Adrenal gland (tissue), 12 donors: Measurements from ENCODE around the gene CKS1B. TPM values are rescaled to one million over a fixed set of nuclear protein-coding genes. Genes with fewer than 3 reads are reported as not detected.

Source experiments
- DNase-seq, 7 donors: peaks; one replicate each; pipeline ENCODE4 v3.0.0-alpha.2; 2019 to 2020
- H3K27ac ChIP-seq, 5 donors: fragments of 200-600 bp; sonication (generic) in 4 of 5; 1 replicate in 3 of 5; 2 replicates in 2 of 5; pipeline versions ENCODE4 v1.5.1 to v1.8.0; 2016 to 2020; ENCODE audit warnings: mild to moderate bottlenecking in 1 of 5
- H3K27me3 ChIP-seq: fragments of 200-600 bp; 2 replicates; pipeline ENCODE4 v1.8.0; 2021
- H3K36me3 ChIP-seq, 2 donors: fragments of 200-600 bp; replicated peaks in 1 of 2; 1 replicate in 1 of 2; 2 replicates in 1 of 2; pipeline versions ENCODE4 v1.5.1 to v1.8.0; 2018 to 2022
- H3K4me1 ChIP-seq, 2 donors: fragments of 200-600 bp; replicated peaks in 1 of 2; 1 replicate in 1 of 2; 2 replicates in 1 of 2; pipeline versions ENCODE4 v1.5.1 to v1.8.0; 2018 to 2021
- H3K4me3 ChIP-seq, 4 donors: fragments of 200-600 bp; sonication (generic) in 3 of 4; one replicate each; pipeline ENCODE4 v1.5.1; 2016 to 2018
- H3K9me3 ChIP-seq, 3 donors: fragments of 200-600 bp; sonication (generic) in 1 of 3; replicated peaks in 1 of 3; 1 replicate in 2 of 3; 2 replicates in 1 of 3; pipeline versions ENCODE4 v1.5.1 to v1.8.0; 2016 to 2021
- POLR2A ChIP-seq, 2 donors: fragments of 450-650 bp; IDR thresholded peaks; one replicate each; pipeline ENCODE4 v1.6.1; 2017; ENCODE audit warnings: antibody characterized with exemption in 2 of 2, mild to moderate bottlenecking in 2 of 2, moderate library complexity in 1 of 2
- WGBS, 4 donors: extraction: QIAGEN DNeasy Blood & Tissue Kit in 2 of 4; methylation state at CpG; one replicate each; pipeline versions ENCODE4 v1.1.5 to v1.1.7; 2013 to 2017; 5-methylcytosine and 5-hydroxymethylcytosine counted together
- intact Hi-C, 2 donors: fragments of 100-400 bp; cut with DNase I; formaldehyde crosslinking; loops; one replicate each; pipeline versions ENCODE4 v1.14.1 to v1.15.0; 2022 to 2023
- polyA plus RNA-seq, 3 donors: library from polyadenylated mRNA; stranded (reverse); fragments of 200-250 nt in 2 of 3; fragments of 350-450 nt in 1 of 3; fragmentation: Illumina TruSeq in 1 of 3; extraction: RNeasy Lipid Tissue Mini Kit (QIAGEN cat#74804) in 1 of 3; gene quantifications; one replicate each; pipeline ENCODE4 v1.2.3, GENCODE V29; 2013 to 2014
- total RNA-seq, 9 donors: library from RNA; depleted of rRNA in 4 of 9; stranded (reverse); fragments of >200 nt in 4 of 9; fragments of 120-200 nt in 1 of 9; fragmentation: NEBNext Ultra II Directional in 1 of 9; extraction: Animal tissue kit (Norgen Biotek cat#: 25700) in 1 of 9; gene quantifications; one replicate each; pipeline versions ENCODE4 v1.1.0 to v1.2.4, GENCODE V29; 2013 to 2023
- TF ChIP-seq, protein P1 (sequence below), 6 experiments: fragments of 450-650 bp in 4 of 6; fragments of 200-600 bp in 2 of 6; sonication (generic) in 1 of 6; IDR thresholded peaks; 1 replicate in 5 of 6; 2 replicates in 1 of 6; pipeline versions ENCODE4 v1.5.1 to v1.8.0; 2016 to 2021; ENCODE audit warnings: antibody characterized with exemption in 6 of 6, mild to moderate bottlenecking in 2 of 6, moderate library complexity in 1 of 6
- donor health status: healthy with polysubstance abuse.
- donor health status: Bipolar disorder and iron deficiency.
- donor health status: DM: yes; HTN: yes; CAD: no.
- donor health status: DM: no; HTN: no; CAD: no.
- donor health status: DM: no; HTN: no; CAD: no.
- donor health status: DM: yes; HTN: yes; CAD: no.

The CKS1B gene
- total and polyA plus RNA-seq, 12 donors: 12.4 to 87.0 (median 29.5) TPM

DNA sequence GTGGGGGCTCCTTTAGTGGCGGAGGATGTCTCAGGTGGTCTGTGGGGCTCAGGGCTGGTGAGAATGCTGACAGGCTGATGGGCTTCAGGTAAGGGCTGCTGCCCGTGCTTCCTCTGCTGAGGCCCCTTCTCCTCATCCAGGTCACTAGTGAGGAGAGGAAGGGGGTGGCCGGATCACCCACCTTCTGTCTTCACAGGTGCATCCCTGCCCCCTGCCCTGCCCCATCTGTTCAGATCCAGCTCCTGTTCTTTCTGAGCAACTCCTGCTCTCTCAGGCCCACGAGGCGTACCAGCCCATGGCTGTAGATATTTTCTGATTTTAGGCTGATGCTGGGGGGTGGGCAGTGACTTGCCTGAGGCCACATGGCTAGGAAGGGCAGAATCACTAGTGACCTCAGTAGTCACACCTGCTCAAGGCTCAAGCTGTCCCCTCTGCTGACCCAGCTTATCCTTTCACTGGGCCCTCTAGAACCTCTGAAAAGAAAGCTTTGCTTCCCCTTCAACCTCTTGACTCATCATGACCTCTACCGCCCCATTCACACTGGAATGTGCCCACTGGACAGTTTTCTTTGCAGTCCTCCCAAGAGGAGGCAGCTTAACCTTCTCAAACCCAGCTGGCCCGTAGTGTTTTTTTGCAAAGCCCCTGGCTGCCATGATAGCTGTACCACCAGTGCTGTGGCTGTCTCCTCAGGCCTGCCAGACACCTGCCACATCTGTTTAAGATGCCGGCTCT, 44.3 kb downstream of the CKS1B start:
- intact Hi-C loops: no loop called here
- WGBS, 4 donors: 80 to 82% (median 81%) methylated on average over 7 to 8 of the region's 8 CpGs
- DNase-seq: peak in 3 of 7 donors; percentile 16 to 60 (median 28)
- H3K27ac ChIP-seq: no peak overlapping the region
- TF ChIP-seq POLR2A (IDR thresholded peaks at IDR 0.05): no peak
- TF ChIP-seq, protein P1, sequence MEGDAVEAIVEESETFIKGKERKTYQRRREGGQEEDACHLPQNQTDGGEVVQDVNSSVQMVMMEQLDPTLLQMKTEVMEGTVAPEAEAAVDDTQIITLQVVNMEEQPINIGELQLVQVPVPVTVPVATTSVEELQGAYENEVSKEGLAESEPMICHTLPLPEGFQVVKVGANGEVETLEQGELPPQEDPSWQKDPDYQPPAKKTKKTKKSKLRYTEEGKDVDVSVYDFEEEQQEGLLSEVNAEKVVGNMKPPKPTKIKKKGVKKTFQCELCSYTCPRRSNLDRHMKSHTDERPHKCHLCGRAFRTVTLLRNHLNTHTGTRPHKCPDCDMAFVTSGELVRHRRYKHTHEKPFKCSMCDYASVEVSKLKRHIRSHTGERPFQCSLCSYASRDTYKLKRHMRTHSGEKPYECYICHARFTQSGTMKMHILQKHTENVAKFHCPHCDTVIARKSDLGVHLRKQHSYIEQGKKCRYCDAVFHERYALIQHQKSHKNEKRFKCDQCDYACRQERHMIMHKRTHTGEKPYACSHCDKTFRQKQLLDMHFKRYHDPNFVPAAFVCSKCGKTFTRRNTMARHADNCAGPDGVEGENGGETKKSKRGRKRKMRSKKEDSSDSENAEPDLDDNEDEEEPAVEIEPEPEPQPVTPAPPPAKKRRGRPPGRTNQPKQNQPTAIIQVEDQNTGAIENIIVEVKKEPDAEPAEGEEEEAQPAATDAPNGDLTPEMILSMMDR (IDR thresholded peaks at IDR 0.05): no peak
- H3K36me3 ChIP-seq: peaks cover 0 to 24% of the 10 kb centered on the region in 2 donors
- H3K4me3 ChIP-seq: no peak overlapping the region
- H3K9me3 ChIP-seq: no peaks in the 10 kb centered on the region
- no peaks in the 10 kb centered on the region for H3K27me3 ChIP-seq
- peaks cover 16 to 27% of the 10 kb centered on the region in 2 donors for H3K4me1 ChIP-seq

DNA sequence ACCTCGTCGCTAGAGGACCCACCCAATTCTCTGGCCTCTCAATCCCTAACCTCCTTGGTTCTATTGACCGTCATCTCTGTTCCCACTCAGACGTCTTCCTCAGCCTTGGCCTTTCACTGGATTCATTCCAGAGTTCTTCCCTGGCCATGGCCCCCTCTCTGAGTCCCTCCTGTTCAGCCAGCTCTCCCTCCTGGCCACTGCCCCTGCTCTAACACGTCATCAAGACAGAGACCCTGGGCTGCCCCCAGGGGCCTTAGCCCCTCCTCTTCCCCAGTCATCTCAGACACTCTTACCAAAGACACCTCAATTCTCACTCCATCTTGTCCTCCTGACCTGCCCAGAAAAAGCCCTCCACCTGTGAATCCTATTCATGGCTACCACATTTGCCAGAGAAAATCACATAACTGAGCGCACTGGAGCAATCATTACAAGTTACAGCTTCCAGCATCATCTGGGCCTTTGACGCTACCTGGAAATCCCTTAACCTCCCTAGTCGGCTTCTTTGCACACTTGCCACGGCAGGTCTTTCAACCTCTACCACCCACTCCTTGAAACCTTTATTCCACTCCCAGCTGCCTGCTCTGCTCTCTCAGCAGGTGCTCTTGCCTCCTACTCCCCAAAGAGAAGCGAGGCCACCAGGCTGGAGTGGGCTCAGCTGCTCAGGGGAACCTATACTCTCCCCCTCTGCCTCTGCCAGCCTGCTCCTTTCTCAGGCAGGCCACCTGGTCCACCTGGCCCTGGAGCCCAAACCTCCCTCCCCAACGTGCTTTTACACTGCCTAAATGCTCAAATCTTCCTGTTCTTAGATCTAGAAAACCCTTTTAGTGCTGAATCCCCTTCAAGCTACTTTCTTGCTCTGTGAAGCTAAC, 45.1 kb downstream of the CKS1B start:
- DNase-seq: peak in 1 of 7 donors; percentile 54
- WGBS, 4 donors: 72 to 77% (median 72%) methylated on average over 11 of the region's 11 CpGs
- Histone ChIP-seq H3K4me1 (peaks cover 16 to 24% of the 10 kb centered on the region in 2 donors), H3K27ac (no peak overlapping the region), H3K9me3 (no peaks in the 10 kb centered on the region), H3K36me3 (peaks cover 0 to 22% of the 10 kb centered on the region in 2 donors), H3K27me3 (no peaks in the 10 kb centered on the region), H3K4me3 (no peak overlapping the region)
- TF ChIP-seq, protein P1 (IDR thresholded peaks at IDR 0.05): no peak
- intact Hi-C loops: no loop called here

DNA sequence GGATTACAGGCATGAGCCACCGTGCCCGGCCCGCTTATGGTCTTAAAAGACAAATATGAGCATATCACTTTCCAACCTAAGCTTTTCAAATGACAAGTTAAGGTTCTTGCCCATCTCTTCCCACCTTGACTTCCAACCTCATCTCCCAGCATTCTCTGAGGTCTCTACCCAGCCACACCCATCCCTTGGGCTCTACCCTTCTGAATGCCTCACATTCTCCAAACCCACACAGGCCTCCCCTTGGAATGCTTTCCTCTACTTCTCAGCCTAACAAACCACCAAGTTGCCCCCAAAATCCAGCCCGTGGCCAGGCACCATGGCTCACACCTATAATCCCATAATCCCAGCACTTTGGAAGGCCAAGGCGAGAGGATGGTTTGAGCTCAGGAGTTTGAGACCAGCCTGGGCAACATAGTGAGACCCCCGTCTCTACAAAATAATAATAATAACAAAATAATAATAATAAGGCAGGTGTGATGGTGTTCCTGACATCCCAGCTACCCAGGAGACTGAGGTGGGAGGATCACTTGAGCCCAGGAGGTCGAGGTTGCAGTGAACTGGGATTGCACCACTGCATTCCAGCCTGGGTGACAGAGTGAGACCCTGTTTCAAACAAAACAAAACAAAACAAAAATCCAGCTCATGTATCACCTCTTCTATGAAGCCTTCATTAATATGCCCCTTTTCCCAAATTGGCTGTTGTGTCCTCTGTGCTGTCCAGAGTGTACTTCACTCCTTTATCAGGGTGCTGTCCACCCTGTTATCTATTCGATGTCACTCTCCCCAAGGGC, 47.9 kb downstream of the CKS1B start:
- intact Hi-C loops: no loop called here
- DNase-seq: no peak
- Histone ChIP-seq H3K4me3 (no peak overlapping the region), H3K9me3 (no peaks in the 10 kb centered on the region), H3K27me3 (no peaks in the 10 kb centered on the region), H3K27ac (no peak overlapping the region), H3K4me1 (peaks cover 8 to 14% of the 10 kb centered on the region in 2 donors), H3K36me3 (no peaks in the 10 kb centered on the region)
- 77 to 79% (median 78%) methylated on average over 8 of the region's 8 CpGs for WGBS, 4 donors
- TF ChIP-seq POLR2A (IDR thresholded peaks at IDR 0.05): no peak
- TF ChIP-seq, protein P1 (IDR thresholded peaks at IDR 0.05): no peak

DNA sequence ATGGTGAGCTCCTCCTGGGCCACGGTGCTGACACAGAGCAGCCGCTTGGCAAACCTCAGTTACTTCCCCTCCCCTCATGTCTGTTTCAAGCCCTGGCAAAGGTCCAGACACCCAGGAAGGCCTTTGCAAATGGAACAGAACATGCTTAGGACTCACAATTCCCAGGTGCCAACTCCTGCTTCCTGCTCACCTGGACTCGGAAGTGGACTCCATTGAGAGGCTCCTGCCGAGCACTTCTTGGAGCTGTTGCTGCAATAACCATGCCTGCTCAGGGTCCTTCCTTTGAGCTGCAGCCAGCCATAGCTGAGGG, 48.4 kb downstream of the CKS1B start:
- intact Hi-C loops: no loop called here
- WGBS, 4 donors: 29 to 41% (median 33%) methylated on average over 3 to 4 of the region's 4 CpGs

More for the DNA sequence above, 48.4 kb downstream of the CKS1B start:
- Histone ChIP-seq H3K36me3 (no peaks in the 10 kb centered on the region), H3K27me3 (no peaks in the 10 kb centered on the region), H3K4me1 (peaks cover 5 to 9% of the 10 kb centered on the region in 2 donors), H3K4me3 (no peak overlapping the region), H3K9me3 (no peaks in the 10 kb centered on the region), H3K27ac (no peak overlapping the region)
- no peak for TF ChIP-seq POLR2A (IDR thresholded peaks at IDR 0.05)
- TF ChIP-seq, protein P1 (IDR thresholded peaks at IDR 0.05): no peak
- peak; percentile 60 to 88 (median 85) for DNase-seq
